Activated CD8-positive, alpha-beta memory T cell treated with anti-CD3 and anti-CD28 coated beads for 1 hour (primary cell): ENCODE results near the gene EDRF1.
"Not testable (repeated sequence)": the region's sequence is repeated elsewhere in the genome, so short reads cannot be mapped to it uniquely, and the experiment has no call there.

ENCODE experiments used
- DNase-seq, 2 donors: peaks; one replicate each; pipeline ENCODE4 v3.0.0-alpha.2; 2020; ENCODE audit warnings: low read depth in 1 of 2; ENCODE audit errors: extremely low read depth in 1 of 2

Gene EDRF1, protein sequence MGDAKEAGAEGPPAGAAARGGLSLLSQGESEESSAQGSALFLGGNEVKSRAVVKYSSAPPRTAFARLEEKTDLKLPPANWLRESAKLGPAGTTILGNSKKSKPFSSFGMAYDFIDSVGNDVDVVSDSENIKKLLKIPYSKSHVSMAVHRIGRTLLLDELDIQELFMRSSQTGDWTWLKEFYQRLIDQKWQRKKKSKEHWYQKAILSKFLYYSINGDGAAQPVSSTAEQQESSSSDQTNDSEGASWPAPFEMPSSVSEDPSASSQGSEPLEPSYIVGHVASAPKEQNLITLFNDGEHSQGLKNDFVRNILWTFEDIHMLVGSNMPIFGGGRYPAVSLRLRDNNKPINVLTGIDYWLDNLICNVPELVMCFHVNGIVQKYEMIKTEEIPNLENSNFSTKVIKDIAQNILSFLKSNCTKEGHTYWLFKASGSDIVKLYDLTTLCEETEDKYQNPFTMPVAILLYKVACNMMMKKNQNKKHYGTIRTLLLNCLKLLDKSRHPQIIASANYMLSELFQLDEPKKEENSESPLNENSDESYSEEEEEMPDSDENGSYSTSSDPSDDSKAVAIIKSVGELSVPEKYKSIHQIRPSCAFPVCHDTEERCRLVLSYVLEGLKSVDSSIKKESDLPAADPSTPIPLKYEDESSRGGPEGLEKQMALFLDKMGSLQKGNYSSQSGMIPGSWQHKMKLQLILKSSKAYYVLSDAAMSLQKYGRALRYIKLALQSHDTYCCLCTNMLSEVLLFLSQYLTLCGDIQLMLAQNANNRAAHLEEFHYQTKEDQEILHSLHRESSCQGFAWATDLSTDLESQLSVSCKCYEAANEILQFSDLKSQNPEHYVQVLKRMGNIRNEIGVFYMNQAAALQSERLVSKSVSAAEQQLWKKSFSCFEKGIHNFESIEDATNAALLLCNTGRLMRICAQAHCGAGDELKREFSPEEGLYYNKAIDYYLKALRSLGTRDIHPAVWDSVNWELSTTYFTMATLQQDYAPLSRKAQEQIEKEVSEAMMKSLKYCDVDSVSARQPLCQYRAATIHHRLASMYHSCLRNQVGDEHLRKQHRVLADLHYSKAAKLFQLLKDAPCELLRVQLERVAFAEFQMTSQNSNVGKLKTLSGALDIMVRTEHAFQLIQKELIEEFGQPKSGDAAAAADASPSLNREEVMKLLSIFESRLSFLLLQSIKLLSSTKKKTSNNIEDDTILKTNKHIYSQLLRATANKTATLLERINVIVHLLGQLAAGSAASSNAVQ

GRCh38 chr10:125719173-125720001 is at the start of gene EDRF1:
Gene EDRF1, plus strand, starts transcription at chr10:125719709. Its CDS starts 99 bp downstream, at chr10:125719808.
- peak; percentile 98 for DNase-seq

DNA sequence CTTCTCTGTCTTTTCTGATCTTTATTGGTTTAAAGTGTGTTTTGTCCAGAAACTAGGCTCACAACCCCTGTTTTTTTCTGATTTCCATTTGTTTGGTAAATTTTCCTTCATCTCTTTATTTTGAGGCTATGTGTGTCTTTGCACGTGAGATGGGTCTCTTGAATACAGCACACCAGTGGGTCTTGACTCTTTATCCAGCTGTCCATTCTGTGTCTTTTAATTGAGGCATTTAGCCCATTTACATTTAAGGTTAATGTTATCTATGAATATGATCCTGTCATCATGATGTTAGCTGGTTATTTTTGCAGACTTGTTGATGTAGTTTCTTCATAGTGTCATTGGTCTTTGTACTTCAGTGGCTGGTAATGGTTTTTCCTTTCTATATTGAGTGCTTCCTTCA is 46.6 kb upstream of the EDRF1 start:
- DNase-seq, result no peak

- DNase-seq, result no peak
Measured at GRCh38 chr10:125679436-125679835, 40.1 kb upstream of the EDRF1 start.

- DNase-seq, result no peak
Measured at GRCh38 chr10:125683063-125683462, 36.4 kb upstream of the EDRF1 start, which contains the start of gene TEX36. Gene TEX36, minus strand, starts transcription at chr10:125683163. Its CDS starts 174 bp downstream, at chr10:125682989.

DNA sequence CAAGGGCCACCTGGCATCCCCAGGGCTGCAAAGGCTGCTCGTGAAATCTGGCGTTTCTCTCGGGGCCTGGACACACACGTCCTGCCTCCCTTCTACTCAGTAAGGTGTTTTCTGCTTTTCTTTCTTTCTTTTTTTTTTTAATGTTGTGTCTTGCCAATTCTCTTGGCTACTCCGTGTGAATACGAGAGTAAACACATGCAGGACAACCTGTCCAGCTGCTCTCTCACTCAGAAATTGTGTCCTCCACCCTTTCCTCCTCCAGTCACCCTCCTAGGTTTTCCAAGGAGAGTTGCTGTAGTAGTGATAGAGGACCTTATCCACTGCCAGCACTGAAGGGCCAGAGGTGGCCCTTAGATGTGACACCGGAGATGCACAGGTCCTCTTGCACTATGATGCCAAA is 35.7 kb upstream of the EDRF1 start:
- DNase-seq, result no peak

DNA sequence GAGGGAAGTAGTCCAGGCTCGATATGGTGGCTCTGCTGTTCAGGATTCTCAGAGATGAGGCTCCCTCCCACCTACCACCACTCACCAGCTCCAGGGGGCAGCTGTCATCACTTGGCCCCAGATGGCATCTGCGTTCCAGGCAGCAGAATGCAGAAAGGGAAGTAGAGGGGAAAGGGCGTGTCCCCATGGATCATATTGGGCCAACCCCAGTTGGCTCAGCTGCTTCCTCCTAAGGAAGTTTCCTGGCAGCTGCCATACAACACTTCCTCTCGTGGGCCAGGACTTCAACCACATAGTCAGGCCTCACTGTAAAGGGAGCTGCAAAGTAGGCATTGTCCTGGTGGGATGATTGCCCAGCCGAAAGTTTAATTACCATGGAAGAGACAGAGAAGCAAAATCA is 34.9 kb upstream of the EDRF1 start:
- no peak for DNase-seq

DNA sequence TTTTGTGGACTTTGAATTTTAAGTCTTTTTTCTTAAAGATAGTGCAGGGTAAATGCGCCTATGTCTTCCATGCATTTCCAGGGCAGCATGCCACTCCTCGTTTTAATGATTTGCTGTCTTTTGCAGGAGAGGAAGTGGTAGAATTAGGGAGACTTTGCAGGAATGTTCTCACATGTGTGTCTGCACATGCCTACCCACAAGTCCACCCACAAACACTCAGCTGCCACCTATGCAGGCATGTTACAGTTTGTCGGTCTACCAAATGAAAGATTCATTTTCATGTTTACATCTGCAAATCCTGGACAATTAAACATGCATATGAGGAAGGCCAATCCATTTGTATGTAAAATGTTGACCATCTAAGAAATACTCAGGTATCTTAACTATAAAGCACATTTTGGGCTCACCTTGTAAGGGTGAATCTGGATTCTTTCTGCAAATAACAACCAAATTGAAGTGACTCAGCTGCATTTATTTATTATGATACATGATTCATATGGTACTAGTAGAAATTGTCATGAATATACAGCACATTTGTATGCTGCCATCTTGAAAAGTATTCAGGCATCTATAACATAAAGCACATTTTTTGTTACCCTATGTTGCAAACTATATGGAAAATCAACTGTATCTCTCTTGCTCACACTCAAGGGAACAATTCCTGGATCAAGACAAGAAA is 31.9 kb upstream of the EDRF1 start:
- DNase-seq, result no peak

DNA sequence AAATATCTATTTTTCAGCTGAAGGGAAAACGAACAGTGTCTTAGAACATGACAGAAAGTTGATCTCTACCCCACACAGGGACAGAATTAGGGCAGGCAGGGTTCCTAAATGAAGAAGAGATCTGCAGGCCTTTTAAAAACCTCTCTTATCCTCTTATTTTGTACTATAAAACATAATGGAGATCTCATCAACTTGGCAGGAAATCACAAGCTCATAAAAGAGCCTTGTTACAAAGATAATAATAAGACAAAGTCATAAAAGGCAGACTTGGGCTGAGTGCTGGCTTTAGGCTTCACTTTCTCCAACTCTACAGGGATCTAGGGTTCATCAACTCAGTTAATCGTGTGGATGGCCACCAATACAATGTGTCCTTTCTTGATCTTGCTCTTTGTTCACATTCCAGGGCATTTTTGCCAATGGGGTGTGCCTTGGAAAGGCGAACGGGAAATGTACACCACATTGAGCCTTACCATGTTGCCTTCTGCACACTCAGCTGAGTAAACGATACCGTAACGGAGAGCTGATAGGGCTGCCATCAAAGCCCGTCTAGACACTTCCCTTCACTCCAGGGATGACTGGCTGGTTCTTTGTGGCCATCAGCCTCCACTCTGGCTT is 29.4 kb upstream of the EDRF1 start:
- DNase-seq, result no peak

DNA sequence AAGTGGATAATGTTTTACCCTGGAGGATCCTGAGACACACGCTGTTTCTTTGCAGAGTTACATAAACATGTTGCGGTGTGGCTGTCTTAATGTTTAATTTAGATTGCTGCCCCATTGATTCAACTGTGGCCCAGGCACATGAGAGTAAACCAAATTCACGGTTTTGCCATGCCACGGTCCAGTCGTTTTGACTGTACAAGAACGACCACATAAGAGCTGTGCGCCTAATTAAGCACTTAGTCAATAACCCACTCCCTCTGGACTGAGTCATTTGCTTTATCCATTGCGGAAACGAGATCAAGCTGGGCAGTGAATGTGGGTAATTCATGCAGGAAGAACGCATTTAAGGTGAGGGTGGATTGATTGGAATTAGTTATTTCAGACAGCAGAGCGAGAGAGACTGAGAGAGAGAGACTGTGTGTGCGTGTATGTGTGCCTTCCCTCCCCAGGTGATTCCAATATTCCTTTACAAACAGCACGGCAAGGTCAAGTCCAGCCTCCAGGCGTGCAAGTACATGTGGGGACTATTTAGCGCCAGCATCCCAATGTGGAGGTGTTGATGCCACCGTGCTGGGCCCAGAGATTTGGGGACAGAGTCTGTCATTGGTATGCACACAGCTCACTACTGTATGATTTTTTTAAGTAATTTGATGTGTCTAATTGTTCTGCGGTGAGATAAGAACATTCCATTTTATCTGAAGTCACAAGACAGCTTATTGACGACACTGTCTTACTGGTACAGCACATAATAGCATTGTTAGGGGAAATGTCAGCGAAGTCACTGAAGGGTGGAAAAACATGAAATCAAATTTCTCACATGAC is 28.1 kb upstream of the EDRF1 start:
- no peak for DNase-seq

DNA sequence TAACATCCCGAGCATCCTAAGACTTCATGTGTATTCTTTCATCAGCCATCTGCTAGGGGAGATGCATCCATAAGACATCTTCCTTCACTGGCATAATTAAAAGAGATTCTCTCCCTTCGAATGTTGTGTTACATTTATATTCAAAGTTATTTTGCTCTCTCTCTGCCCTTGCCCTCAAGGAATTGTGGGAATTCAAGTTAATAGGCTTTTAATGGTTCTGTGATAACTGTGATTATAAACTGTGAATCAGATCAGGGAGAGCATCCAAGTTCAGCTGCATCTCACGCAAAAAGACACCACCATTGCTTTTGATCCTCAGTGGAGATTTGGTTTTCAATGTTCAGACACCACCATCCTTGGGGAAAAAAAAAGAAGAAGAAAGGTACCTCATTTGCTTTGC is 27.3 kb upstream of the EDRF1 start:
- DNase-seq, result no peak

- no peak for DNase-seq
Measured at GRCh38 chr10:125692601-125693523, 26.6 kb upstream of the EDRF1 start.

DNA sequence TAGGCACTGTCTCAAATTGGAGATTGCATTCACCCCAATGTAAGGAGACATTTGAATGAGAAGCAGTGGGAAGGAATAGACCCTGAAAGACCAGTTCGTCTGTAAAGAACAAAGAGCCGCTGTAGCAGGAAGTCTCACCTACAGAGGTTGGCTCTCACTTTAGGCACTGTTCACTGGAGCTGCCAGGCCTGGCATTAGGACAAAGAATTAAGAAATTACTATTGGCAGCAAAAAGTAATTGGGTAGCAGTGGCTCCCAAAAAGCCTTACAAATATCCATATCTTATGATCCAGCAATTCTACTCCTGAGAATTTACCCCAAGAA is 26.0 kb upstream of the EDRF1 start:
- DNase-seq, result no peak

GRCh38 chr10:125694883-125695282 is 24.6 kb upstream of the EDRF1 start:
- no peak for DNase-seq

DNA sequence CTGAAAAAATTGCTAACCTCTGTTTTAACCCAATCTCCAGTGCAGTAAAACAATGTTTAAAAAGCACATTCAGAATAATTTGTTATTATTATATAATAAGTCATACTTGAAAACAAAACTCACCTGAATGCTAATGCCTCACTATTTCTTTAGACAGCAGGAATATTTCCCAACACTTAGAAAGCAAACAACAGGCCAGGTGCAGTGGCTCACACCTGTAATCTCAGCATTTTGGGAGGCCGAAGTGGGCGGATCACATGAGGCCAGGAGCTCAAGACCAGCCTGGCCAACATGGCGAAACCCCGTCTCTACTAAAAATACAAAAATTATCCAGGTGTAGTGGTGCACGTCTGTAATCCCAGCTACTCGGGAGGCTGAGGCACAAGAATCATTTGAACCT is 22.6 kb upstream of the EDRF1 start:
- not testable (repeated sequence) for DNase-seq

GRCh38 chr10:125698481-125698998 is 21.0 kb upstream of the EDRF1 start:
- no peak for DNase-seq

DNA sequence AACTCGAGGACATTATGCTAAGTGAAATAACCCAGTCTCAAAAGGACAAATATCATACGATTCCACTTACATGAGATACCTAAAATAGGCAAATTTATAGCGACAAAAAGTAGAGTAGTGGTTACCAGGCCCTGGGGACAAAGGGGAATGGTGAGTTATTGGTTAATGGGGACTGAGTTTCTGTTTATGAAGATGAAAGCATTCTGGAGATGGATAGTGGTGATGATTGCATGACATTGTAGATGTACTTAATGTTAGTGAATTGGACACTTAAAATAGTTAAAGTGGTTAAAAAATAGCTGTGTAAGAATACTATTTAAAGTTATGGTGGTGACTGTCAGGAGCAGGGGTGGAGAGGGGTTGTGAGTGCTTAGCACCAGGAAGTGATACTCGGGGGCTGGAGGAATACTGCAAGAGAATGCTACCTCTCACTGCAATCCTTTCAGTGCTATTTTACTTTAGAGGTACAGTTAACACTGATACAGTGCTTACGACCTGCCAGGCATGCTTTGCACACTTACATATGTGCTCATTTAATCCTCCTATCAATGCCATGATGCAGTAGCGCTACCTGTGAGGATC is 19.9 kb upstream of the EDRF1 start:
- no peak for DNase-seq

GRCh38 chr10:125700355-125700911 is 19.1 kb upstream of the EDRF1 start:
- no peak for DNase-seq
